ENCODE results near the gene BPHL.

The BPHL gene

GRCh38 chr6:3086282-3086946 is 32.1 kb upstream of the BPHL start:
- H3K36me3 Mint-ChIP-seq (ENCODE audit: low read depth), result peaks cover 91% of the 10 kb centered on the region
- no peak for TF ChIP-seq CTCF (IDR thresholded peaks at IDR 0.05; ENCODE audit: unreplicated experiment in 3 of 3)
- peak overlapping the region in 2 of 3 experiments; percentile 17 to 43 for H3K27ac Mint-ChIP-seq
- peaks cover 26% of the 10 kb centered on the region for H3K4me1 Mint-ChIP-seq
- H3K27me3 Mint-ChIP-seq (ENCODE audit: low read depth), result no peaks in the 10 kb centered on the region
- no peak overlapping the region for H3K4me3 Mint-ChIP-seq
- peaks cover 3% of the 10 kb centered on the region for H3K9me3 Mint-ChIP-seq

DNA sequence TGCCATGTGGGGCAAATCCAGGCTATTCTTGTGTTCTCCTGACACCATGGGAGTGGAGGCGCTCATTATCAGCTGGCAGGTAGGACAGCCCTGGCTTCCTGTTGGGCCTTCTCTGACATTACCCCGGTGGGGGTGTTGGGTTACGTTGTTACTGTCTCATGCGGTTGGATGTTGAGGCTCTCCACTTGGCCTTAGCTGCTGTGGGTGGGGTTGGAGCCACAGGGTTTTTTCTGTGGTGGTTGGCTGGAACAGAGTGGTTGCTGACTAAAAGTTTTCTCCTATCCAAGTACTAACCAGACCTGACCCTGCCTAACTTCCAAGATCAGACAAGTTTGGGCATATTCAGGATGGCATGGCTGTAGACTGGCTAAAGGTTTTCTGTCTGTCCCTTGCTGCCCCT is 30.1 kb upstream of the BPHL start:
- Mint-ChIP-seq H3K27ac (peak overlapping the region; percentile 2 to 90 (median 68)), H3K36me3 (ENCODE audit: low read depth) (peaks cover 73% of the 10 kb centered on the region), H3K27me3 (ENCODE audit: low read depth) (no peaks in the 10 kb centered on the region), H3K9me3 (peaks cover 3% of the 10 kb centered on the region), H3K4me1 (peaks cover 26% of the 10 kb centered on the region), H3K4me3 (no peak overlapping the region)
- TF ChIP-seq CTCF (IDR thresholded peaks at IDR 0.05; ENCODE audit: unreplicated experiment in 3 of 3), result no peak

DNA sequence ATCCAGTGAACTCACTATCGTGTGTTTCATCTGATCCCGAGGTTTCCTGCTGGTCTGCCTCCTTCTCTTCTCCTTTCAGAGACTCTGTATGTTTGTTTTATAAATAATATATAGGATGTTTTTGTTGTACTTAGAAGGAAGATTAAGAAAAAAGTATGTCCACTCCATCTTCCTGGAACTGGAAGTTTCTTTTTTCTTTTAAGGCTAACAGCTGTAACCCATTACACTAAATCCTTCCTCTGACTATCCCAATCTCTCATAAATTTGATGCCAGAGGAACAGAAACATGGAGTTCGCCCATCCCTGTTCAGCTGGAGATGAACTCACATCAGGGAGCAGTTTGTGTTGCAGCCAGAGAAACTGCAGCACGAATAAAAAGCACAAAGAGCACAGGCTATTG is 29.5 kb upstream of the BPHL start:
- peaks cover 3% of the 10 kb centered on the region for H3K9me3 Mint-ChIP-seq
- H3K27ac Mint-ChIP-seq, result peak overlapping the region; percentile 2 to 90 (median 68)
- H3K36me3 Mint-ChIP-seq (ENCODE audit: low read depth), result peaks cover 69% of the 10 kb centered on the region
- no peak overlapping the region for H3K4me3 Mint-ChIP-seq
- no peaks in the 10 kb centered on the region for H3K27me3 Mint-ChIP-seq (ENCODE audit: low read depth)
- TF ChIP-seq CTCF (IDR thresholded peaks at IDR 0.05; ENCODE audit: unreplicated experiment in 3 of 3), result no peak
- H3K4me1 Mint-ChIP-seq, result peaks cover 26% of the 10 kb centered on the region

- Mint-ChIP-seq H3K4me1 (peaks cover 26% of the 10 kb centered on the region), H3K27me3 (ENCODE audit: low read depth) (no peaks in the 10 kb centered on the region), H3K36me3 (ENCODE audit: low read depth) (peaks cover 69% of the 10 kb centered on the region), H3K27ac (peak overlapping the region; percentile 2 to 70 (median 68)), H3K4me3 (no peak overlapping the region), H3K9me3 (peaks cover 3% of the 10 kb centered on the region)
- TF ChIP-seq CTCF (IDR thresholded peaks at IDR 0.05; ENCODE audit: unreplicated experiment in 3 of 3), result no peak
These were observed 28.5 kb upstream of the BPHL start for GRCh38 chr6:3090013-3090412.

DNA sequence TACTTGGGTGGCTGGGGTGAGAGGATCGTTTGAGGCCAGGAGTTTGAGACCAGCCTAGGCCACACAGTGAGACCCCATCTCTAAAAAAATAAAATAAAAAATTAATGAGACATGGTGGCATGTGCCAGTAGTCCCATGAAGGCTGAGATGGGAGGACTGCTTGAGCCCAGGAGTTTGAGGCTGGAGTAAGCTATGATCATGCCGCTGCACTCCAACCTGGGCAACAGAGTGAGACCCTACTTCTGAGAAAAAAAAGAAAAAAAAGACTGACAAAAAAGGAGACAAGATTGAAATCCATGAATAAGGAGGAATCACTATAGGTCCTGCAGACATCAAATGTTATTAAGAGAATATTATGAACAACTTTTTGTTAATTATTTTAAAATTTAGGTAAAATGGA is 23.7 kb upstream of the BPHL start:
- H3K4me3 Mint-ChIP-seq, result no peak overlapping the region
- H3K9me3 Mint-ChIP-seq, result peaks cover under 1% of the 10 kb centered on the region
- peaks cover 7% of the 10 kb centered on the region for H3K4me1 Mint-ChIP-seq
- no peaks in the 10 kb centered on the region for H3K27me3 Mint-ChIP-seq (ENCODE audit: low read depth)
- H3K27ac Mint-ChIP-seq, result no peak overlapping the region
- peaks cover 58% of the 10 kb centered on the region for H3K36me3 Mint-ChIP-seq (ENCODE audit: low read depth)
- no peak for TF ChIP-seq CTCF (IDR thresholded peaks at IDR 0.05; ENCODE audit: unreplicated experiment in 3 of 3)

DNA sequence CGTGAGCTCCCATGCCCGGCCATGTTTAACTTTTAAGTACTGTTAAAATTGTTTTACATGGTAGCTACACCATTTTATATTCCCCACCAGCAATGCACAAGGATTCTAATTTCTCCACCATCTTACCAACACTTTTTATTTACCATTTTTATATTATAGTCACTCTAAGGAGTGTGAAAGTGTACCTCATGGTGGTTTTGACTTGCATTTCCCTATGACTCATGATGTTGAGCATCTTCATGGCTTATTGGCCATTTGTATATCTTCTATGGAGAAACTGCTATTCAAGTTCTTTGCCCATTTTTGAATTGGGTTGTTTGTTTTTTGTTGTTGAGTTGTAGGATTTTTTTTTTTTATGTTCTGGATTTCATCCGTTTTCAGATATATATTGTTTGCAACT is 15.6 kb upstream of the BPHL start:
- Mint-ChIP-seq H3K4me1 (peaks cover 10% of the 10 kb centered on the region), H3K9me3 (no peaks in the 10 kb centered on the region), H3K27ac (no peak overlapping the region), H3K36me3 (ENCODE audit: low read depth) (peaks cover 60% of the 10 kb centered on the region), H3K4me3 (no peak overlapping the region), H3K27me3 (ENCODE audit: low read depth) (no peaks in the 10 kb centered on the region)
- no peak for TF ChIP-seq CTCF (IDR thresholded peaks at IDR 0.05; ENCODE audit: unreplicated experiment in 3 of 3)
